GM19467 (cell line): ENCODE results near the gene CBR3.

Source experiments
- ATAC-seq: cut with Tn5 transposase; IDR thresholded peaks from one replicate; pipeline ENCODE4 v1.9.1; 2021; ENCODE audit warnings: mild to moderate bottlenecking, moderate library complexity; ENCODE audit not compliant: unreplicated experiment

CBR3 gene

GRCh38 chr21:36155603-36156338, 20.9 kb downstream of the CBR3 start:
- ATAC-seq: no peak

GRCh38 chr21:36156339-36156814, 21.5 kb downstream of the CBR3 start:
- ATAC-seq: peak; percentile 85

DNA sequence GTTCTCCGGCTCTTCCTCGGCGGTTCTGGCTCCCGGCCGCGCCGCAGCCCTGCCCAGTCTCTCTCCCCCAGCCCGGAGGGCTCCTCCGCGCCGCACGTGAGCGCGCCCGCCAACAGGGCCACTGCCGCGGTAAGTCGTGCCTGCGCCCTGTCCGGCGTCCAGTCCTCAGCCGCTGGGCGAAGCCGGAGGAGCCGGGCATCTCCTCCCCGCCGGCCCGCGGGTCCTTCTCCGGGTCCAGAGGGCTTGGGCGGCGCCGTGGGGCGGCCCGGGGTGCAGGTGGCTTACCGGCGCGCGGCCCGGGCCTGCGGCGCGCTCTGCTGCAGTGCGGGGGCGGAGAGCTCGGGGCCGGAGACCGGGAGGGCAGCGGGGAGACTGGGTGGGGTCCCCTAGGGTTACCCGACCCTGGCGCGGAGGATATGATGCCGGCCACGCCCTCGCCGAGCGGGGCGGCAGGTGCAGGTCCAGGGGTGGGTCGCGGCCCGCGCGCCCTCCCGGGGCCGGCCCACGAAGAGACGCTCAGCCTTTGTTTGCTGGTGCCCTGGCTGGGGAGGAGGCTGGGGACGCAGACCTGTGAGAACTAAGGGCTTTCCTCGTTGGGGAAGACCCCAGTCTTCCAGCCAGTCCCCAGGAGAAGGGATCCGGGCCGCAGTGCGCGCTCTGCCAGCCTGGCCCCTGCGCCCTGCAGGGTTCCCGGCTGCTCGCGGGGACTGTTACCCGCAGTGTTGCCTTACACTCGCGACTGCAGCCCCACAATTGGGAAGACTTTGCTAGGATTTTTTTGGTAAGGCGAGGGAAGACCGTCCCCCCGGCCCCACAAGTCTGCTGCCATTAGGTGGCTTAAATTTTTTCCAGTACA, 22.2 kb downstream of the CBR3 start, which contains the start of gene DOP1B:
Gene DOP1B (plus strand): TSS at position 10 of the 856 bp plus-strand sequence. CDS start 7,910 bp downstream, outside the sequence.
- peak; percentile 25 for ATAC-seq

DNA sequence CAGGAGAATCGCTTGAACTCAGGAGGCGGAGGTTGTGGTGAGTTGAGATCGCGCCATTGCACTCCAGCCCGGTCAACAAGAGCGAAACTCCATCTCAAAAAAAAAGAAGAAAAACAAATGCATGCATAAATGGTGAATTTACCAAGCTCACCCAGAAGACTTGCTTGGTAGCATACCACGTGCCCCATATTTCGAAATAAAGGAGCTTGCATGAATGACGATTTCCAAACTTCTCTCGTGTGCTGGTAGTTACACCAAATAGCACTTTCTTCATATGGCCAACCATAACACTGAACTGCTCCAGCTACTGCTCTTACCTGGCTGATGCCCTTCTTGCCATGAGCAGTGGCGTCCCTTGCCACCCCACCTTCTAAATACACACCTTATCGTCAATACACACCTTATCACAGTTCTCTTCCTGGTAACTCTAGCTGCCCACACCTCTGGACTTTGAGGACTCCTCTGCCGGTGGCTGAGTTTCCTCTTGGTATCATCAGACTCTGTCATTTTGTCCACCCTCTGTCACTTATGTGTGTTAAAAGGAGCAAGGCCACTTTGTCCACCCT, 24.6 kb downstream of the CBR3 start:
- ATAC-seq: no peak

DNA sequence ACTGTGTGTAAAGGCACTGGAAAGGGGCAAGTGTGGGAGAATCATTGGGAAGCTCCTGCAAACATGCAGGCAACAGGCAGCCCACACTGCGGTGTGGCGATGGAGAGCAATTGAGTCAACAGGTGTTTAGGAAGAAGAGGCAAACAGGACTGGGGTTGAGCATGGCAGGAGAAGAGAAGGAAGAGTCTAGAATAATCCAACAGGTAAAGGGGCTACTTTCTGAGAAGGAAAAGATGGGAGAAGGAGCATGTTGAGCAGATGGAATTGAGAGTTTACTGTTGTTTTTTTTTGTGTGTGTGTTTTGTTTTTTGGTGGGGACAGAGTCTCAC, 25.9 kb downstream of the CBR3 start:
- no peak for ATAC-seq

- no peak for ATAC-seq
Measured at GRCh38 chr21:36162631-36163030, 27.8 kb downstream of the CBR3 start.

GRCh38 chr21:36163750-36164741, 29.2 kb downstream of the CBR3 start:
- ATAC-seq: no peak

- ATAC-seq: no peak
Measured at GRCh38 chr21:36165356-36165755, 30.5 kb downstream of the CBR3 start.

DNA sequence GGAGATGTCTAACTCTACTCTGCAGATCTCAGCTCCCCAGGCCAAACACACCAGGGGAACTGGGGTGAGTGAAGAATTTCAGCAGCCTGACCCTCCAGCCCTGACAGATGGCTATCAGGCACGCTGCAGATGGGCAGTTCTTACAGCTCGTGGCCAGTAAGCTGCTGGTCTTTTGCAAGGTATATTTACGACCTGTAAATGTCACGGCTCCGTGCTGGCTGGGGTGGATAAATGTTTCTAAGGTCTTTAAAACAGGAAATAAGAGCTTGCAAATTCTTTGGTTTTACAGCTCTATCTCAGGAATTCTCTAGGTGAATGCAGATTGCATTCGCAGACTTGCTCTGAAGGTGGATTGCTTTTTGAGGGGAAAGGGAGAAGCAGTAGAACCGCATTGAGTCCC, 31.8 kb downstream of the CBR3 start:
- no peak for ATAC-seq

- ATAC-seq: no peak
Measured at GRCh38 chr21:36167541-36167940, 32.7 kb downstream of the CBR3 start.

DNA sequence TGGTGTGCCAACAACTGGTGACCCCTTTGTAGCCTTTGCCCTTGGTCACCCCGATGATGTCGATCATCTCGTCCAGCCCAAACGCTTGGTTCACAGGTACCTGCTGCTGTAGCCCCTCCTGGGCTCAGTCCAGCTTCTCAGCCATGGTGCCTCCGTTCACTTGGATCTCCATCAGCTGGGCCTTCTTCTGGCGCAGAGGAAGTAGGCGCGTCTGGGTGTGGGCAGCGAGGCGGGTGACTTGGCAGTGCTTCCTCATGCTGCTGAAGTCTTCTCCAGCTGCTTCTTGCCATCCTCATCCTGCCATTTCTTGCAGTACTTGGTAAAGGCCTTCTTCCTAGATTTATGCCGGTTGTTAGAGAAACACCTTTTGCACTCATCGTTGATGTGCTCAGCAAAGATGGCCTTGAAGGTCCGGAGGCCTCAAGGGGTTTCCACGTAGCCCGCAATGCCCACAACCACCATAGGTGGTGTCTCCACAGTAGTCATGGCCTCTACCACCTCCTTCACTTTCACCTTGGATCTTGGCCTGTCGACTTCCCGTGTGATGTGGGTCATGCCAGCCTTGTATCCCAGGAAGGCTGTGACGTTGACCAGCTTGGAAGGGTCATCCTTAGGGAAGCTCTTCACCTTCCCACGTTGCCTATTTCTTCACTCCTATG, 34.7 kb downstream of the CBR3 start:
- no peak for ATAC-seq

- no peak for ATAC-seq
Measured at GRCh38 chr21:36170823-36171222, 35.9 kb downstream of the CBR3 start.

GRCh38 chr21:36171336-36171735, 36.5 kb downstream of the CBR3 start:
- ATAC-seq: no peak

DNA sequence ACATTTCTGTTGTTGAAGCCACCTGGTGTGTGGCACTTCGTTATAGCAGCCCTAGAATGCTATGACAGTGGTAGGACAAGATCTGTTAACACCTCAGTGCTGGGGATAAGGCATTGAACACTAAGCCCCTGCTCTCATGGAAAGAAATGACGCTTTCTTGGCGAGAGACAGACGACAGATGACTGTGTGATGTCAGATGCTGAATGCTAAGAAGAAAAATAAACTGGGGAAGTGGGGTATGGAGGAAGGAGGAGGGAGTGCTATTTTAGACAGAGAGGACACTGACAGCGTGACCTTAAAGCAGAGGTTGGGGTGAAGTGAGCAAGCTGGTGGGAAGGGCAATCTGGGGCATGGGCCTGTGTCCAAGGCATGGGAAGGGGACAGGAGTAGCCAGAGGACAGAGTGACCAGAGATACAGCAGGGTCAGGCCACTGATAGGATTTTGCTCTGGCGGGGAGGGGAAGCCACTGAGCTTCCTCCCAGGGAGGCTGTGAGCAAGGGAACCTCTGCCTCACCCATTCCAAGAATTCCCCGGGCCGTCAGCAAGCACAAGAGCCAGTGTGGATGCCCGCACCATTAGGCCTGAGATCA, 37.0 kb downstream of the CBR3 start:
- ATAC-seq: no peak

GRCh38 chr21:36174780-36175179, 39.9 kb downstream of the CBR3 start:
- ATAC-seq: no peak

- ATAC-seq: no peak
Measured at GRCh38 chr21:36175771-36176565, 41.1 kb downstream of the CBR3 start.

GRCh38 chr21:36178349-36178748, 43.5 kb downstream of the CBR3 start:
- ATAC-seq: no peak

GRCh38 chr21:36179145-36179544, 44.3 kb downstream of the CBR3 start:
- ATAC-seq: no peak

GRCh38 chr21:36180963-36181362, 46.1 kb downstream of the CBR3 start:
- no peak for ATAC-seq
